K562 (cell line): ENCODE results near the gene MARK4. TPM values are rescaled to one million over a fixed set of nuclear protein-coding genes. Genes with fewer than 3 reads are reported as not detected.

Experiments
- EP300 ChIP-seq: IDR thresholded peaks from 2 replicates; pipeline ENCODE4 v1.6.1; 2012; ENCODE audit warnings: low read length, improper control_type of control experiment
- KLF16 ChIP-seq: IDR thresholded peaks from 2 replicates; pipeline ENCODE4 v1.6.1; 2016; ENCODE audit warnings: antibody characterized with exemption
- MCM3 ChIP-seq: fragments of 450-650 bp; IDR thresholded peaks from 2 replicates; pipeline ENCODE4 v1.6.1; 2016
- SP2 ChIP-seq: IDR thresholded peaks from 2 replicates; pipeline ENCODE4 v1.6.1; 2011; ENCODE audit warnings: mild to moderate bottlenecking, low read depth, low read length, moderate library complexity; ENCODE audit not compliant: poor library complexity, severe bottlenecking; ENCODE audit errors: extremely low read depth
- TAL1 ChIP-seq: fragments of 450-650 bp; IDR thresholded peaks from 2 replicates; pipeline ENCODE4 v1.6.1; 2016; ENCODE audit warnings: mild to moderate bottlenecking
- polyA plus RNA-seq, 8 experiments: library from polyadenylated mRNA; depleted of rRNA in 4 of 8; stranded (reverse) in 5 of 8; unstranded in 3 of 8; fragments of >200 nt; fragmentation: Nextera tagmentation in 2 of 8; fragmentation: Illumina TruSeq in 1 of 8; extraction: Ambion mirVana in 2 of 8; extraction: Trizol in 1 of 8; gene quantifications; 2 replicates each; pipeline versions ENCODE4 v1.2.1 to v1.2.3, GENCODE V29; 2011 to 2014; ENCODE audit warnings: inconsistent platforms in 1 of 8, missing spikeins in 1 of 8
- total RNA-seq, 7 experiments: library from RNA; depleted of rRNA in 6 of 7; stranded (reverse); fragments of >200 nt in 6 of 7; fragmentation: Illumina TruSeq in 2 of 7; extraction: Trizol in 2 of 7; gene quantifications; 2 replicates each; pipeline versions ENCODE4 v1.2.1 to v1.2.3, GENCODE V29; 2011 to 2021; ENCODE audit warnings: low replicate concordance in 1 of 7
- TF ChIP-seq, protein P1 (sequence below): fragments of 250-450 bp; sonication (Bioruptor Pico); IDR thresholded peaks from 2 replicates; pipeline ENCODE4 v1.5.0; 2021
- TF ChIP-seq, protein P2 (sequence below): fragments of 450-650 bp; IDR thresholded peaks from 2 replicates; pipeline ENCODE4 v1.6.1; 2016
- TF ChIP-seq, protein P3 (sequence below), 2 experiments: fragments of 450-650 bp in 1 of 2; sonication (generic) in 1 of 2; formaldehyde crosslinking in 1 of 2; IDR thresholded peaks; 2 replicates each; pipeline versions ENCODE4 v1.7.1 to v1.9.0; 2016 to 2022; ENCODE audit warnings: inconsistent platforms in 1 of 2, mild to moderate bottlenecking in 1 of 2, missing genetic modification reagents in 1 of 2

MARK4 gene
- total and polyA plus RNA-seq, 9 of the 15 experiments (the other 6 are each of a cell fraction or from before 2014, with no cell fraction given), result 0.52 to 29.4 (median 8.6) TPM

DNA sequence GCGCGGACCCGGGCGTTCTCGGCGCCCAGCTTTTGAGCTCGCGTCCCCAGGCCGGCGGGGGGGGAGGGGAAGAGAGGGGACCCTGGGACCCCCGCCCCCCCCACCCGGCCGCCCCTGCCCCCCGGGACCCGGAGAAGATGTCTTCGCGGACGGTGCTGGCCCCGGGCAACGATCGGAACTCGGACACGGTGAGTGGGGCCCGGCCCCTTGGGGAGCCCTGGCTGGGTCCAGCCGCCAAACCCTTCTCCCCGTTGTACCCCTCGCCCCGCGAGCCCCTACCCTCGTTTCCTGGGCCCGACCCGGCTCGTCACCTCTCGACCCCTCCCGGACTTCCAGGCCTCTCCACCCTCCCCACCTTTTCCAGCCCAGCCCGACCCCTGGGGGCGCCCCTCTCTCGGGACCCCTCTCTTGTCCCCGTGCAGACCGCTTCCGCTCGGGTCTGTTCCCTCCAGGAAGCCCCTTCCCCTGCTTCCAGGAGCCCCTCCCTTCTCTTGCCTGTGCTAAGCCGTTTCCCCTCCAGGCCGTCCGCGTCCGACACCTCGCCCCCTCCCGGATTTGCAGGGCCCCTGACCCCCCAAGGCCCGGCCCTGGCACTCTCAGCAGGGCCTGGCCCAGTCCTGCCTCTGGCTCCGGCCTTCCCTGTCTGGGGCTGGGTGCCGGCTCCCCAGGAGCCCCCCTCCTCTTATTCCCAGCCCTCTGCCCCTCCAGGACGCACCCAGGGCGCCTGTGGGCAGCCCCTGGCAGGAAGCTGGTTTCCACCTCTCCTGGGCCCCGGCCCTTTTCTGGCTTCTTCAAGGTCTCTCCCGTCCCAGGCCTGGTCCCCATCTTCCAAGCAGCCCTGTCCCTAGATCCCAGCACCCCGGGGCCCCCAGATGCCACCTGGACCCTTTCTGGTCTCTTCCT is 632 bp downstream of the MARK4 start (continued):
- TF ChIP-seq, protein P1, sequence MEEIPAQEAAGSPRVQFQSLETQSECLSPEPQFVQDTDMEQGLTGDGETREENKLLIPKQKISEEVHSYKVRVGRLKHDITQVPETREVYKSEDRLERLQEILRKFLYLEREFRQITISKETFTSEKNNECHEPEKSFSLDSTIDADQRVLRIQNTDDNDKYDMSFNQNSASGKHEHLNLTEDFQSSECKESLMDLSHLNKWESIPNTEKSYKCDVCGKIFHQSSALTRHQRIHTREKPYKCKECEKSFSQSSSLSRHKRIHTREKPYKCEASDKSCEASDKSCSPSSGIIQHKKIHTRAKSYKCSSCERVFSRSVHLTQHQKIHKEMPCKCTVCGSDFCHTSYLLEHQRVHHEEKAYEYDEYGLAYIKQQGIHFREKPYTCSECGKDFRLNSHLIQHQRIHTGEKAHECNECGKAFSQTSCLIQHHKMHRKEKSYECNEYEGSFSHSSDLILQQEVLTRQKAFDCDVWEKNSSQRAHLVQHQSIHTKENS (CRISPR knock-in tag), result no peak
- TF ChIP-seq TAL1, result no peak
- no peak for TF ChIP-seq EP300
- TF ChIP-seq, protein P2, sequence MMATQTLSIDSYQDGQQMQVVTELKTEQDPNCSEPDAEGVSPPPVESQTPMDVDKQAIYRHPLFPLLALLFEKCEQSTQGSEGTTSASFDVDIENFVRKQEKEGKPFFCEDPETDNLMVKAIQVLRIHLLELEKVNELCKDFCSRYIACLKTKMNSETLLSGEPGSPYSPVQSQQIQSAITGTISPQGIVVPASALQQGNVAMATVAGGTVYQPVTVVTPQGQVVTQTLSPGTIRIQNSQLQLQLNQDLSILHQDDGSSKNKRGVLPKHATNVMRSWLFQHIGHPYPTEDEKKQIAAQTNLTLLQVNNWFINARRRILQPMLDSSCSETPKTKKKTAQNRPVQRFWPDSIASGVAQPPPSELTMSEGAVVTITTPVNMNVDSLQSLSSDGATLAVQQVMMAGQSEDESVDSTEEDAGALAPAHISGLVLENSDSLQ, result no peak
- TF ChIP-seq, protein P3, sequence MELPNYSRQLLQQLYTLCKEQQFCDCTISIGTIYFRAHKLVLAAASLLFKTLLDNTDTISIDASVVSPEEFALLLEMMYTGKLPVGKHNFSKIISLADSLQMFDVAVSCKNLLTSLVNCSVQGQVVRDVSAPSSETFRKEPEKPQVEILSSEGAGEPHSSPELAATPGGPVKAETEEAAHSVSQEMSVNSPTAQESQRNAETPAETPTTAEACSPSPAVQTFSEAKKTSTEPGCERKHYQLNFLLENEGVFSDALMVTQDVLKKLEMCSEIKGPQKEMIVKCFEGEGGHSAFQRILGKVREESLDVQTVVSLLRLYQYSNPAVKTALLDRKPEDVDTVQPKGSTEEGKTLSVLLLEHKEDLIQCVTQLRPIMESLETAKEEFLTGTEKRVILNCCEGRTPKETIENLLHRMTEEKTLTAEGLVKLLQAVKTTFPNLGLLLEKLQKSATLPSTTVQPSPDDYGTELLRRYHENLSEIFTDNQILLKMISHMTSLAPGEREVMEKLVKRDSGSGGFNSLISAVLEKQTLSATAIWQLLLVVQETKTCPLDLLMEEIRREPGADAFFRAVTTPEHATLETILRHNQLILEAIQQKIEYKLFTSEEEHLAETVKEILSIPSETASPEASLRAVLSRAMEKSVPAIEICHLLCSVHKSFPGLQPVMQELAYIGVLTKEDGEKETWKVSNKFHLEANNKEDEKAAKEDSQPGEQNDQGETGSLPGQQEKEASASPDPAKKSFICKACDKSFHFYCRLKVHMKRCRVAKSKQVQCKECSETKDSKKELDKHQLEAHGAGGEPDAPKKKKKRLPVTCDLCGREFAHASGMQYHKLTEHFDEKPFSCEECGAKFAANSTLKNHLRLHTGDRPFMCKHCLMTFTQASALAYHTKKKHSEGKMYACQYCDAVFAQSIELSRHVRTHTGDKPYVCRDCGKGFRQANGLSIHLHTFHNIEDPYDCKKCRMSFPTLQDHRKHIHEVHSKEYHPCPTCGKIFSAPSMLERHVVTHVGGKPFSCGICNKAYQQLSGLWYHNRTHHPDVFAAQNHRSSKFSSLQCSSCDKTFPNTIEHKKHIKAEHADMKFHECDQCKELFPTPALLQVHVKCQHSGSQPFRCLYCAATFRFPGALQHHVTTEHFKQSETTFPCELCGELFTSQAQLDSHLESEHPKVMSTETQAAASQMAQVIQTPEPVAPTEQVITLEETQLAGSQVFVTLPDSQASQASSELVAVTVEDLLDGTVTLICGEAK (IDR thresholded peaks at IDR 0.05), result peak; percentile 31; the same call in 1 of the 2 replicates
- TF ChIP-seq, protein P3 (CRISPR knock-in tag; IDR thresholded peaks at IDR 0.05), result no peak
- no peak for TF ChIP-seq MCM3
- TF ChIP-seq SP2, result no peak
- TF ChIP-seq KLF16, result no peak
